A549 treated with ZK216348 at 1 μM for 4 hours (cell line): Measurements from ENCODE around the gene EEF1A1. TPM values are rescaled to one million over a fixed set of nuclear protein-coding genes. Genes with fewer than 3 reads are reported as not detected.

Experiments used
- total RNA-seq: library from RNA; stranded (reverse); fragments of 200-300 nt; extraction: Qiagen RNA extraction; gene quantifications from 5 replicates; pipeline ENCODE4 v1.2.3, GENCODE V29; 2022; ENCODE audit warnings: low read depth

EEF1A1 gene
- total RNA-seq, result 7,428 to 9,534 TPM (median 7,671 TPM) in 5 replicates

GRCh38 chr6:73520688-73521350 is at the start of gene EEF1A1:
Gene EEF1A1, minus strand, starts transcription at chr6:73521032. Its CDS starts 1,006 bp downstream, at chr6:73520026.

Other genes with a start within 250 kb of the EEF1A1 start
- not detected in 5 replicates for gene DPPA5, start 166.8 kb downstream of the EEF1A1 start, total RNA-seq
- gene KHDC3L, start 158.4 kb downstream of the EEF1A1 start, total RNA-seq, result not detected in 5 replicates
- gene OOEP, start 151.1 kb downstream of the EEF1A1 start, total RNA-seq, result not detected in 5 replicates
- gene DDX43, start 126.2 kb downstream of the EEF1A1 start, total RNA-seq, result not detected in 5 replicates
- 4.4 to 5.4 TPM (median 5.0 TPM) in 5 replicates for gene CGAS, start 68.7 kb downstream of the EEF1A1 start, total RNA-seq
- 9.2 to 13.4 TPM (median 10.9 TPM) in 5 replicates for gene MTO1, start 59.3 kb downstream of the EEF1A1 start, total RNA-seq
- 7.9 to 13.8 TPM (median 12.0 TPM) in 5 replicates for gene SLC17A5, start 133.0 kb upstream of the EEF1A1 start, total RNA-seq
- 25.3 to 58.2 TPM (median 50.4 TPM) in 5 replicates for gene CD109, start 175.2 kb upstream of the EEF1A1 start, total RNA-seq